Amygdala (tissue), 56 donors: ENCODE measurements around the gene LRP1-AS.
"Not testable (repeated sequence)": the region's sequence is repeated elsewhere in the genome, so short reads cannot be mapped to it uniquely, and the experiment has no call there.

Experiments used
- DNase-seq, 56 donors: peaks; one replicate each; lab custom pipeline; 2025; lab: John Stamatoyannopoulos, UW

Gene LRP1-AS

DNA sequence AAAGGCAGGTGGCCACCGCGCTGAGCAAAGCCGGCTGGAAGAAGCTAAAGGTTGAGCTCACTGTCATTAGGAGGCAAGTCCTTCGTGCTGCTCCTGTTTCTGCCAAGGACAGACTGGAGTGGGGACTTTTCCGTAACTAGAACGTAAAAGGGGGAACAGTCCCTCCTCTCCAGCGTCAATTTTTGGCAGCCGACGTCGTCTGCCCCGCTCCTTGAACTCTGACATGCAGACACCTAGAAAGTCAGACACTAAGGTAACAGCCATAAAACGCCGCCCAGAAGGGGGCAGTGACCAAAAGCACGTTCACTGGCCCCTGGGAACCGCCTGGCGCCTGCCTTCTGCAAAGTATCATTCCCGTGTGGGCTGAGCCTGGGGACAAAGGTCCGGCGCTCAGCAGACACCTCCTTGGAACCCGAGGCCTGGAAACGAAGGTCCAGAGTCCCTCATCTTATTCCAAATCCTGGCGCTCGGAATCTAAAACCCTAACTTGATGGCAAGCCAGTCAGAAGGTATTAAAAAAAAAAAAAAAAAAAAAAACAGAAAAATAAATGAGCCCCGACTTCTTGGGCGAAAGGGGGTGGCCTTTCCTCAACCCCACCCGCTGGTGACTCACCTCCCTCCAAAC lies 20.2 kb downstream of the LRP1-AS start:
- peak in 26 of 56 donors; percentile 11 to 59 (median 33) for DNase-seq

DNA sequence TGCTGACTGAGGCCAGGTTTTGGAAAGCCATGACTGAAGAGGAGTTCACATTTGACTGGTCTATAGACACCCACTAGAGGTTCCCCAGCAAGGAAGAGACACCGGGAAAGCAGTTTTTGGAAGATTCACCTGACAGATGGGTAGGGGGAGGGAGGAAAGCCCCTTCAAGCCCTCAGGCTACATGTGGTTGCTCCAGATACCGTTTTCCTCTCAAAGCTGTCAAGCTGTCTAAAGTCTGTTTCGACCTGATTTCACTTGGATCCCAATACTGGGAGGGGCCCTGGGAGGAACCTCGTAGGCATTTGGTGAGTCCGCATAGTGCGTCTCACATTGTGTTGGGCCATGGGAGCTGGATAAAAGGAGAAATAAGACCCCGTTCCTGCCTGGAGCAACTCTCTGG lies 20.9 kb downstream of the LRP1-AS start:
- no peak for DNase-seq

DNA sequence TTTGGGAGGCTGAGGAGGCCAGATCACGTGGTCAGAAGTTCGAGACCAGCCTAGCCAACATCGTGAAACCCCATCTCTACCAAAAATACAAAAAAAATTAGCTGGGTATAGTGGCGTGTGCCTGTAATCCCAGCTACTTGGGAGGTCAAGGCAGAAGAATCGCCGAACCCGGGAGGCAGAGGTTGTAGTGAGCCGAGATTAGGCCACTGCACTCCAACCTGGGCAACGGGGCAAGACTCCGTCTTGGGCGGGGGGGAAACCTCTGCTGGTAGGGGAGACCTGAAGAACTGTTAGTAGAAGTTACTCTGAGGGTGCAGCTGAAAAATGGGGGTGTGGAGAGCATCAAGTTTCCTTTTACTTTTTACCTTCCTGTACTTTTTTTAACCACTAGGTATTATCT lies 21.4 kb downstream of the LRP1-AS start:
- DNase-seq = no peak

DNA sequence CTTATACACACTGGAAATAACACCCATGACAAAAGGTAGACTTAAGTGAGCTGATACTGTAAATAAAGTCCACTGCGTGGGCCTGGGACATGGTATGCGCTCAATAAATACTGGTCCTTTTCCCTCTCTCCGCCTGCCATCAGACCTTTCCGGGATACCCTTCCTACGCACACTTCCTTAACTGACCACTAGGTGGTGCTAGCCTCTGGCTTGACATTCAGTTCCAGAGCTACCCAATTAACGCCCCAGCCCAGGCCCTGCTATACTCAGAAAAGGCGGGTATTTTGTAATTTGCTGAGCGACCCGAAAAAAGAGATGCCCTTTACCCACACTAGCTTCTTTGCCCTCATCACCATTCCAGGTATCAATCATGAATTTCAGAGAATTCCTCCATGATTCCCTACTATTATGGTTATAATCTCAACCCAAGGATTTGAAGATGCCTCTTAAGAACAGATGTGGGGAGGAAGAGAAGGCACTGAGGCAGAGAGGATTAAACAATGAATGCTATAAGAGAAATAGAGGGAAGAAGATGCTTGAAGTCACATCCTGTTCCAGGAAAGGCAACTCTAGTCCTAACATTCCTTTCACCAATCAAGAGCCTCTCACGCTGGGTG lies 23.1 kb downstream of the LRP1-AS start:
- DNase-seq = peak in 48 of 56 donors; percentile 11 to 88 (median 53)

- no peak for DNase-seq
Measured at GRCh38 chr12:57123813-57124212, 23.6 kb downstream of the LRP1-AS start.

- not testable (repeated sequence) for DNase-seq
Measured at GRCh38 chr12:57120718-57121117, 26.7 kb downstream of the LRP1-AS start.

DNA sequence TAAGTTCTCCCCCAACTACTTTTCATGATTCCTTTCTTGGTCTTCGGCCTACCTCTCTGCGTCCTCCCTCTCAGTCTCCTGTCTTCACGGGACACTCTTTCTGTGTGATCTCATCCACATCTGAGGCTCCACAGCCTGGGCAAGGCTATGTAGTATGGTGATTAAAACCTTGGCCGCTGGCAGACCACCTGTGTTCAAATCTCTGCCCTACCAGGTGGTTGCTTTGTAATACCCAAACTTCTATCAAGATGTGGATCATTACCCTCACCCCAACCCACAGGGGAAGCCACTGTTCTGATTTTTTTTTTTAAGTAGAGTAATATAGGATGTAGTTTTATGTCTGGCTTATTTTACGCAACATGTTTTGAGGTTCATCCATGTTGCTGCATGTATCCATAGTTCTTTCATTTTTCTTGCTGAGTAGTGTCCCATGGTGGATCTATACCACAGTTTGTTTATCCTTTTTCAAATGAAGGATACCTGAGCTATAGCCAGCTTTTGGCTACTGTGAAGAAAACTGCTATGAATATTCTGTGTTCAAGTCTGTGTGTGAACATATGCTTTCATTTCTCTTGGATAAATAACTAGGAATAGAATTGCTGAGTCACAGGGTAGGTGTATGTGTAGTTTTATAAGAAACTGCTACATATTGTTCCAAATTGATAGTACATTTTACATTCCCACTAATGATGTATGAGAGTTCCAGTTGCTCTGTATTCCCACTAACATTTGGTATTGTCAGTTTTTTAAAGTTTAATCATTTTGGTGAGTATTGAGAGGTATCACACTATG lies 27.9 kb downstream of the LRP1-AS start:
- no peak for DNase-seq

DNA sequence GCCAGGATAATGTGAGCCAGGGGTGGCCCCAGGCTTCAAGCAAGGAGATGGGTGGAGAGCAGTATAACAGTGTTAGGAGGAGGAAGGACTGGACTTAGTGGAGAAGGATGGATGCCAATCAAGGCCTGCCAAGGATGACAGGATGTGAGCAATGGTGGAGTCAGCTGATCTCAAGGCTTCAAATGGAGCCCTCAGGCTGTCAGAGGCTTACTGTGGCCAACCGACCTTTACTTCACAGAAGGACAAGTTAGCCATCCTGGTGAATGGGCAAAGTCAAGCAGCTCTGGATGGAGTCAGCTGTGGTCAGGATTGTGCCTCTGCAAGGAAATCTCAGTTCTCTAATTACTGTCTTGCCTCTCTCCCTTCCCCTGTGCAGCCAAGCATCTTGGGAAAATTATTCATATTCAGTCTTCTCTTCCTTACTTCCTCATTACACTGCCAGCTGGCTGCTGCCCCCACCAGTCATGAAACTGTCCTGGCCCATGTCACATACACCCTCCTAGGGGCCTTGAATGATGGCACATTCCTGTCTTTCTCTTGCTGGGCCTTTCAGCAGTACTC lies 28.6 kb downstream of the LRP1-AS start:
- DNase-seq = no peak

GRCh38 chr12:57116580-57117281 lies 30.7 kb downstream of the LRP1-AS start:
- DNase-seq = no peak

DNA sequence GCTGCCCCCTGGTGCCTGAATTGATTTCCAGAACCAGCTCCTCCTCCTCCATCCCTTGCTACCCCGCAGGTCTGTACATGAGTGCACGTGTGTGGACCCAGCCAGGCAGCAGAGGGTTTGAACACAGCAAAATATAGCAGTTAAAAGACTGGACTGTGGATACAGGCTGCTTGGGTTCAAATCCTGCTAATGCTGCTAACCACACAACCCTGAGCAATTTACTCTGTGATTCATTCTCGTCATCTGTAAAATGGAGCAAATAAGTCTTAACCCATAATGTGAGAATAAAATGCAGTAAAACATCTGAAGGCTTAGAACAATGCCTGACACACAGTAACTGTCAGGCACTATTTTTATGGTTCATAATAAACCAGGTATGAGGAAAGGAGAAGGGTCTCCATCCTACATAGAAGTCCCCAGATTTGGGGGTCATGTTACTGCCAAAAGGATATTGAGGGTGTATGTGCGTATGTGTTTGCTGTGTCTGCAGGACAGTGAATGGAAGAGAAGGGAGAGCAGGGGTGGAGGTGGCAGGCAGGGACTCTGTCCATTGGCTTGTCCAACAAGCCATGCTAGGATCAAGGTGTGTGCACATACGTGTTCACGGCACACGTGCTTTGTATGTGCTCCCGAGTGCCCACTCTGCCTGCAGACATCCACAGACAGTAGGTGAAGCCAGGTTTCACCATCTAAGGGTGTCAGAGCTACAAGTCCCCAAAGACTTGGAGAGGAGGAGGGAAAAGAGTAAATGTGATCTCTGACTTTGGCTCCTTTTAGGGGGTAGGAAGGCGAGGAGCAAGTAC lies 34.7 kb downstream of the LRP1-AS start:
- peak in 7 of 56 donors; percentile 39 to 82 (median 66) for DNase-seq

DNA sequence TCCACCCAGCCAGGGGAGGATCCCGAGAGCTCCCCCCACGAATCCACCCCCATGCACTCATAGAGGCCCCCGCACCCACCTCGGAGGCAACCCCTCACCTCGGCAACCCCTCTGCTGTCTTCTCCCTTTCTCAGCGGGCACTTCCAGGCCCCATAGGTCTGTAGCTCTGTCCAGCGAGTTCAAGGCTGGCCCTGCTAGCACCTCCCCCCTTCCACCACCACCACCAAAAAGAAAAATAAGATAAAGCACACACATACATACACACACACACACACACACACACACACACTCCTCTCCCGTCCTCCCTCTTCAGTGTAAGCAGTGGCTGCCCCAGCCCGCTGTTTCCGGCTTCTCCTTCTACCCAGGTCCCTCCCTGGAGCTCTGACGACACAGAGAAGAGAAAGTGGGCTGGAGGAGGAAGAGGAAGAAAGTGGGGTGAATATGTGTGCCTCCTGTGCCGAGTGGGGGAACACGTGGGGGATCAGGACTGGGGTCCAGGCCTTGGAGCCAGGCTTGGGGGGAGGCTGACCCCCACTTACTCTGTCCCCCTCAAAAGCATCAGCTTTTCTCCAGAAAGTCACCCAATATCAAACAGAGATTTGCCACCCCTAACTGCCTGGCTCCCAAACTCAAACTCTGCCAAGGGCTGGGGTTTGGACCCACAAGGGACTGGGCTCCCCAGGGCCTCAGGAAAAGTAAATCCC lies 36.2 kb downstream of the LRP1-AS start, which contains the start of gene STAT6:
TSS of gene STAT6 (minus strand) at position 332 of the 704 bp plus-strand sequence. CDS start 3,084 bp downstream, outside the sequence.
- DNase-seq = peak in 40 of 56 donors; percentile 17 to 66 (median 46)

- peak in 17 of 56 donors; percentile 8 to 58 (median 31) for DNase-seq
Measured at GRCh38 chr12:57110104-57111030, 37.1 kb downstream of the LRP1-AS start.

DNA sequence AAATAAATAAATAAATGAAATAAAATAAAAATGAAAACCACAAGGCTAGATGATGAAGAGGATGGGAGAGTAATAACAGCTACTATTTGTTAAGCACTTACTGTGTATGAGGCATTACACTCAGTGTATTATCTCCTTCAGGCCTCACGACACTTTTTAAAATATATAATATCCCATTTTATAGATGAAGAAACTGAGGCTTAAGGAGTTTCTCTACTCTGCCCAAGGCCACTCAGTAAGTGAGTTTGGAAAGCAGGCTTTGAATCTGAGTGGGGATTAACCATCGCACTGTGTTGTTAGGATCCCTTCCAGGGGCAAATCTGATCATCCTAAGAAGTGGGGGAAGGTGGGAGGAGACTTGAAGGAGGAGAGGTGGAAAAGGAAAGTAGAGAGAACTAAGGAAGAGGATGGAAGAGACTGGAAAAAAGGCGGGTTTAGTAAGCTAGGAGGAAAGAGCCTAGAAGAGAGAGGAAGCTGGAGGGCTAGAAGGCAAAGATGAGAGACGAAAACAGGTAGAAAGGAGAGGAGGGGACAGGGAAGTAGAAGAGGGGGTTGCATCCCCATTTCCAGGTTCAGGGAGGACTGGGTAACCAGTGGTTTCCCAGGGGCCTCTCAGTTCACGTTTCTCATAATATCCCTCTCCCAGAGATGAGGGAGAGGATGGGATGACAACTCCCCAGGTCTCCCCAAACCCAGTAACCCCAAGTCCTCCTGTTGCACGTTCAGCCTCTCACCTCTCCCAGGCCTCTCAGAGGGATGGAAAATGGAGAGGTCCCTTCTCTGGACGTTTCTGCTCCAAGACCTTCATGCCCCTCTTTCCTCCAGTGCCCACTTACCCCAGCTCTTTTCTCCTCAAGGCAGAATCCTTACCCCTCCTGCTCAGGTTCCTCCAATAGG lies 38.0 kb downstream of the LRP1-AS start:
- DNase-seq = no peak

DNA sequence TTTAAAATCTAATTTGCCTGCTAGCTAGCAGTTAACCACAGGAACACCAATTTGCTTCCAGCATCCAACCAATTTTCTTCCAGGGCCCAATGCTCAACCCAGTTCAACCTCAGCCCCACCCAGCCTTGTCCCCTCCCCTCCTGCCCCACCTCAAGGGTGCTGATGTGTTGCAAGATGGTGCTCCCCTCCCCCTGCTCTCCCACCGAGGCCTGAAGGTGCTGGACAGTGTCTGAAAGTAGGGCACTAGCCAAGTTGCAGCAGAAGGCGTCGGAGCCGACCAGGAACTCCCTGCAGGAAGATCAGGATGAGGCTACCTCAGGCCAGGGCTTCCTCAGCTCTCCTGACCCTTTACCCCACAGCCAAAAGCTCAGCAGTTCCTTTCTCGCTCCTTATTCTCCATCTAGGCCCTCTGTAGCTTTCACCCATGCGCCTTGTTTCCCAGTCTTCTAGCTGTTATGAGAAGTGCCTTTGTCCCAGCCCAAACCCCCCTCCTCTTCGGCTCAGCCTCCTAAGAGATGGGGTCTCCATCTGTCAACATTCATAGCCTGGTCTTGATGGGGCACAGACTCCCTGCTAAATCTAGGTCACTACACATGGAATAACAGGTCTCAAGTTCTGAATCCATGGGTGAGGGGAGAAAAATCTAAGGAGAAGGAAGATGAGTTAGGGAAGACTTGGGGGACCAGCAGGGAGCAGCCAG lies 39.8 kb downstream of the LRP1-AS start:
- DNase-seq = no peak

DNA sequence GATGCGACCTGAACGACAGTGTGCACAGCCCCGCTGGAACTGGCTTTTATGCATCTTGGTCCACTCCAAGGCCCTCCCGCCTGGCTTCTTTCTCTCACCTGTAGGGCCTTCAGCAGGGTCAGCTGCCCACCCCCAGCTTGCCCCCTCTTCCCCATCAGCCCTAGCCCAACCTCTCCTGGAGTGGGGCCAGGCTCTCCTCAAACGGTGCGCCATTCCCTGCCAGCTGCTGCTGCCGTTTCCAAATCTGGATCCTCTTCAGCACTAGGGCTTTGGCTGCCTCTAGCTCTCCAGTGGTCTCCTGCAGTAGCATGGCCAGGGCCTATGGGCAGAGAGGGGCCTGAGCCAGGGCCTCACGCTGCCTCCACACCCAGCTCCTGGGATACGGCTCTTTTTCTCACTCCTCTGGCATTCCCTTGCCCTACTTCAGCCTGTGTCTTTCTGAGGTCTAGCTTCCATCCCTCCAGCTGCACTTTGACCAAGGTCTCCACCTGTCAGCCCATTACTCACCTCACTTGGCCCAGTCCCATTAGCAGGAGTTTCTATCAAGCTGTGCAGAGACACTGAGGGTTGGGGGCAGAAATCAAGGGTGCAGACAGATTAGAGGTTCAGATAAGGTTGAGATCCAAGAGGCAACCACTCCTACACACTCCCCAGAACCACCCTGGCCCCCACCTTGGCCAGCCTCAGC lies 41.3 kb downstream of the LRP1-AS start:
- DNase-seq = no peak
